NCI-H2196 (cell line): Measurements from ENCODE around the gene ZC3H18.
"Not testable (repeated sequence)": the region's sequence is repeated elsewhere in the genome, so short reads cannot be mapped to it uniquely, and the experiment has no call there.

Experiments used
- DNase-seq: peaks from one replicate; lab custom pipeline; 2025; ENCODE audit not compliant: unreplicated experiment; lab: John Stamatoyannopoulos, UW

Gene ZC3H18

DNA sequence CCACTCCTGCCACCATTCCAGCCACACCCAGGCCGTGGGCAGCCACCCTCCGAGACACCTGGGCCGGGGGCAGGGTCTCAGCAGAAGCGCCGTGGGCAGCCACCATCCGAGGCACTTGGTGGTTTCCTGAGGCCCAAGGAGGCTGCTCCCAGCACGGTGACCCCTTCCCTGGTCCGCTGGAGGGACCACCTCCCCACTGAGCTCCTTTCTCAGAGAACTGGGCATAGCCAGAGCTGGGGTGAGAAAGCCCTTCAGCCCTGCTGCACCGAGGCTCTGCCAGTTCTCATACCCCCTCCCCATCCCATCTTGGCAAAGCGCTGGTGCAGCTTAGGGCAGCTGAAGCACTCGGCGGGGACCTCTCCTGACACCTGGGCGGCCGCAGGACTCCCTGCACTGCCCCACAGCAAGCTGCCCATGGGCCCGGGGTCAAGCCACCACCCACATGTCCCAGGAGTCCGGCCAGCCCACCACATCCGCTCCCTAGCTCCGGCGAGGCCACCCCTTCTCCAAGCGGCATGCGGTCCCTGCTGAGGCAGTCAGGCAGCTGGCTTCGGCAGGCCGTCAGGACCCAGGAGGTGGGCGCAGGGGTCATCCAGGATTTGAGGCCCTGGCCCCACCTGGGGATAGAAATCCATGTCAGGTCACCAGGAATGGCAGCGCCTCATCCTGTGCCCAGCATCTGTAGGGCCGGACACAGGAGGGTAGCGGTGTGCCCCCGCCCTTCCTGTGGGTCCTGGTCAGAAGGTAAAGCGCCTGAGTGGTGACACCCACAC lies 82.0 kb downstream of the ZC3H18 start:
- DNase-seq: no peak

DNA sequence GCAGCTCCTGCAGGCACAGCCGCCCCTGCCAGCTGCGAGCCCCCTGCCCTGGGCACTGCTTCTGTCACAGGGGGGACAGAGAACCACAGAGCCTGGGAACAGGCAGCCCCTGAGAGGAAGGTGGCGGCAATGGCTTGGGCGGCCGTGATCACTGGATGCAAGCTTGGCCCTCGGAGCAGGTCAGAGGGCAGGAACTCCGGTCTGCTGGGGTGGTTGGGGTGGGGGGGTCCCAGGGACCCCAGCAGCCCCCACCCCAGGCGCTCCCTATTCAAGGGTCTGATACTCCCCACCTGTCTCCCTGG lies 82.5 kb downstream of the ZC3H18 start:
- no peak for DNase-seq

GRCh38 chr16:88653101-88653500 lies 82.9 kb downstream of the ZC3H18 start:
- no peak for DNase-seq

- no peak for DNase-seq
These were observed 83.6 kb downstream of the ZC3H18 start for GRCh38 chr16:88653596-88654362.

GRCh38 chr16:88654363-88655052 lies 84.3 kb downstream of the ZC3H18 start:
- DNase-seq: no peak

- no peak for DNase-seq
These were observed 85.0 kb downstream of the ZC3H18 start for GRCh38 chr16:88655053-88655732.

DNA sequence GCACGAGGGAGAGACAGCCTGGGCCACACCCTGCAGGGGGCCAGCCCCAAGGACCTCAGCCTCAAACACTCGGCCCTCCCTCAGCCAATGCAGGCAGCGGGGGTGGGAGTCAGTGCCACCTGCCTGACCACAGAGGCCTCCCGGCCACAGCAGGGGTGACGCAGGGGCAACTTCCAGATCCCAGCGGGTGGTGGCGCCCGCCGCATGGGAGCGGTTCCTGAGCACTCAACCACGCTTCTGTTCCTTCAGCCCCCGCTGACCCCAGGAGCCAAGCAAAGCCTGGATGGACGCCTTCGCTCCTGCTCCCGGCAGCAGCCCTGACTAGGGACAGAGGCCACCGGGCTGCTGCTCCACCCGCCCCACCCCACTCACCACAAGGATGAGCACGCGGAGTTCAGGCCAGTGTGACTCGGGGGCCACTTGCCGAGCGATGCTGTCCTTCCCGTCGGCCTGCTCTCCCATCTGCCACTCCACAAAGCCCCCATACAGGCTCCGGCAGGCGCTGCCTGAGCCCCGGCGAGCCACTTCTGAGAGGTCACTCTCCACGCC lies 85.6 kb downstream of the ZC3H18 start:
- no peak for DNase-seq

DNA sequence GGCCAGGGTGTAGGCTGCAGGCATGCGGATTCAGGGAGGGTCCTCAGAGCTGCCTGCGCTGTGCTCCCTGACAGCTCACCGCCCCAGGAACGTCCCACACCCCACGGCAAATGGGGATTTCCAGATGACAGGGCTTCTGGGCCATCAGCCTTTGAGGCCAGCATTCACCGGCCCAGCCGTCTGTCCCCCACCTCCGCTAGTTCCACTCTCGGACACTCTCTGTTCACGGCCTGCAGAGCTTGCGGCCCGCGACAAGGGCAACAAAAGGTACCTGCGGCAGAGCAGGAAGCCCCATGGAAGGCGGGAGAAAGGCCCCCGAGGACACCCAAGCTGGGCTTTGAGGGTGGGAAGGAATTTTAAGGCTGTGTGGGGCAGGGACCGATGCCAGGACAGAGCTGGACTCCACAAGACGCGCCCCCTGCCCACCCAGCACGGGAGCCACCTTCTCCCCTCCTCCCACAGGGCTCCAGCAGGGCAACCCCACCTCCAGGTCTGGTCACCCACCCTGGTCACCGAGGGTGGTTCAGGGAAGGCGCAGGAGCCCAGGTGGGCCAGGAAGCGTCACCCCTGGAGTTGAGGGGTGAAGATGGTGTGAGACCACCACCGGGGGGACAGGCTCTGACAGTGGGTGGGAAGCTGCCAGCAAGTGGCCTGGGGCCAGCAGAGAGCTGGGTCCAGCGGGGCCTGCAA lies 86.2 kb downstream of the ZC3H18 start:
- no peak for DNase-seq

DNA sequence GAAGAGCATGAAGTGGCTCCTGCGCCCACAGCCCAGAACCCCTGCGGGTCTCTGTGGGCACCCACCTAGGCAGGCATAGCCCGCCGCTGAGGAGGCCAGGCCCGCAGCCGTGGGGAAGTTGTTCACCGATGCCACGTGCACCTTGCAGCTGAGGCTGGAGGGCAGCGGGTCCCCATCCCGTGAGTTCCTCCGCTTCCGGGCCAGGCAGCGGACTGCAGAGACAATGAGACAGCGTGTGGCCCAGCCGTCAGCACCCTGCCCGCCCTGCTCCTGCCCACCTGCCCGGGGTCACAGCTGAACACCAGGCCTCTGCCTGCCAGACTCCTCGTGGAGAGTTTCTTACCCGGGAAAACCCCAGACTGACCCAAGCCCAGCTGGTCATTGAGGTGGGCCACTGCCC lies 87.2 kb downstream of the ZC3H18 start:
- no peak for DNase-seq

DNA sequence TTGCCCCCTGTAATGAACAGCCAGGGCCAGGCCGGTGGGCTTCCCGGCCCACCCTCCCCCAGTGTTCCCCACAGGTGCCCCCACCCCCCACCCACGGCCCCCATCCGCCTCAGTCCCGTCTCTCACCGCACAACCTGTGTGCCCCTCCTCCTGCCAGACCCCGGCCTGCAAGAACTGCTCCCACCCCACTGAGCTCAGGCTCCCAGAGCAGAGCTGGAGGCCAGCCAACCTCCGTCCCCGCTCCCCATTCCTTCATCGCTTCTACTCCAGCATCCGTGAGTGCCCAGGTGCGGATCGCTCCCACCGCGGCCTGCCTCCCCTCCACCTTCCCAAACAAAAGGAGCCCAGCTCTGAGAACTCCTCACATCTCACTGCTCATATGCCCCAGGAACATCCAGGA lies 88.5 kb downstream of the ZC3H18 start:
- no peak for DNase-seq

DNA sequence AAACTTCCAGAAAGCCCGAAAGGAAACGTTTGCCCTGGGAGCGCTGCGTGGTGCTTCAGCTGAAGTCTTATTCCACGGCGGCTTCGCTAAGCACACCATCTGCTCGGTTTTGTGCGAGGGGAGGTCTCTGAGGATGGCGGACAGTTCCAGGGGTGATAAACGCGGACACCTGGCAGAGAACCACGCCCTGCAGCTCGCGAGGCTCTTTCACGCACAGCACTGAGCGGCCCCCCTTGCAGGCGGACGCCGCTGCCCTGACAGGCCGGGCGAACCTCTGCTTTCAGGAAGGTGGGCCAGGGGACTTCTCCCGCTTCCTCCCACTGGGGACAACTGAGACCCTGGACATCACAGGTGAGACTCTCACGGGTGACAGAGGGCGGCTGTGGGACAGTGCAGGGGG lies 89.0 kb downstream of the ZC3H18 start:
- no peak for DNase-seq

GRCh38 chr16:88661468-88661867 lies 91.3 kb downstream of the ZC3H18 start:
- no peak for DNase-seq

GRCh38 chr16:88662222-88662842 lies 92.1 kb downstream of the ZC3H18 start:
- no peak for DNase-seq

GRCh38 chr16:88662843-88663606 lies 92.8 kb downstream of the ZC3H18 start, which contains the start of gene MVD:
Gene MVD (minus strand): TSS chr16:88663091. CDS start chr16:88663080, 11 bp downstream.
- DNase-seq: peak; percentile 86

DNA sequence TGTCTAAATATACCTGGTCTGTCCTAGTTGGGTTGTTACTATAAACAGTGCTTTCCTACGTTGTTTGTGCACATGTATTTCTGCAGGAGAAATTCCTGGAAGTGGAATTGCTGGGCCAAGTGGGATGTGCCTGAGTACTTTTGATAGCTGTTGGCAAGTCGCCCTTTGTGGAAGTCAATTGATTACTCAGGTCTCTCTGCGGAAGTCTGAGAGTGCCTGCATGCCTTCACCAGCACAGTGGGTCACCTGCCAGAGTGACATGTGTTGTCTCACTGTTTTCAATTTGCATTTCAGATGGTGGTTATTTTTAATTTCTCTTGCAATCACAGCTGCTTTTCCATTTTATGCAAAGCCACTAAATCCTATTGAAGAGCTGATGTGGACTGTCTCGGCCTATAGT lies 94.9 kb downstream of the ZC3H18 start:
- DNase-seq: no peak

- DNase-seq: no peak
These were observed 95.4 kb downstream of the ZC3H18 start for GRCh38 chr16:88665570-88665969.

DNA sequence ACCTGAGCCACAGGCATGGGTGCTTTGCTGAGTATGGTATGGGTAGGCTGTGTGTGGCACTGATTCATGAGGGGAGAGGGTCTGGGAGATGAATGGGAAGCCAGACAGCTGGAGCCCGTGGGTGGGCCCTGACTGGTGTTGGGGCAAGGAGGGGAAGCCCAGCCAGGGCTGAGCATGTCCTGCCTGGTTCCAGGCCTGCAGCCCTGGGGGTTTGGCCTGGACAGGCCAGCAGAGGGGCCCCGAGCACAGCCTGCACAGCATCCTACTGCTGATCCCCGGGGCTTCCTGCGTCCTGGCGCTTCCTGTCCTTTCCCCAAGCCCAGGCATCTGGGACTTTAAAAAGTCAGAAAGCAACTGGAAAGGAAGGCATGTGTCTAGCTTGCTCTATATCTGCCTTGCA lies 97.3 kb downstream of the ZC3H18 start:
- no peak for DNase-seq

- DNase-seq: not testable (repeated sequence)
These were observed 99.3 kb downstream of the ZC3H18 start for GRCh38 chr16:88669493-88669892.

DNA sequence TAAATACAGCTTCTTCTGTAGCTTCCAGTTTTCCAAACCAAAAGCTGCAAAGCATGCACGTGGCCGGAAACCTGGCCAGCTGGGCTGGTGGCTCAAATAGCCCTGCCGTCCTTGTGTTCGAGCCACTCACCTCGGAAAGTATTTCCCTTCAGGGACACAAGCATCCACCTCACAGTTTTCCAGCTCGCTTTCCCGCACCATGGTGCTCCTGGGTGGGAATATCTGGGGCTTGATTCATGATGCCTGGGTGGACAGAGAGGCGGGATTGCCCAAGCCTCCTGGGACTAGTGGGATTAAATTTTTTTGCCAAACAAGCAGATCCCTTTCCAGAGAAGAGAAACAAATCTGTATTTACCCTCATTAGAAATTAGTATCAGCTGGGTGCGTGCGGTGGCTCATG lies 99.8 kb downstream of the ZC3H18 start:
- no peak for DNase-seq
